ENCODE data around the gene GALNT18.

The GALNT18 gene

GRCh38 chr11:11351042-11351586, 270.7 kb downstream of the GALNT18 start:
- no peak for DNase-seq (ENCODE audit: low read depth in 2 of 2)

GRCh38 chr11:11349870-11350337, 271.9 kb downstream of the GALNT18 start:
- peak; percentile 80 to 84 for DNase-seq (ENCODE audit: low read depth in 2 of 2)

GRCh38 chr11:11349106-11349825, 272.5 kb downstream of the GALNT18 start:
- no peak for DNase-seq (ENCODE audit: low read depth in 2 of 2)

- DNase-seq (ENCODE audit: low read depth in 2 of 2), result no peak
Observed at GRCh38 chr11:11348303-11348702, 273.5 kb downstream of the GALNT18 start.

GRCh38 chr11:11347592-11347991, 274.2 kb downstream of the GALNT18 start:
- DNase-seq (ENCODE audit: low read depth in 2 of 2), result no peak

GRCh38 chr11:11346303-11346702, 275.5 kb downstream of the GALNT18 start:
- DNase-seq (ENCODE audit: low read depth in 2 of 2), result no peak

- no peak for DNase-seq (ENCODE audit: low read depth in 2 of 2)
Observed at GRCh38 chr11:11345099-11345498, 276.7 kb downstream of the GALNT18 start.

- DNase-seq (ENCODE audit: low read depth in 2 of 2), result no peak
Observed at GRCh38 chr11:11344045-11344444, 277.8 kb downstream of the GALNT18 start.

GRCh38 chr11:11338304-11338703, 283.5 kb downstream of the GALNT18 start:
- DNase-seq (ENCODE audit: low read depth in 2 of 2), result no peak

GRCh38 chr11:11336664-11337063, 285.1 kb downstream of the GALNT18 start:
- DNase-seq (ENCODE audit: low read depth in 2 of 2), result no peak

GRCh38 chr11:11335043-11335442, 286.8 kb downstream of the GALNT18 start:
- no peak for DNase-seq (ENCODE audit: low read depth in 2 of 2)

GRCh38 chr11:11334607-11335006, 287.2 kb downstream of the GALNT18 start:
- DNase-seq (ENCODE audit: low read depth in 2 of 2), result no peak

GRCh38 chr11:11332141-11332710, 289.6 kb downstream of the GALNT18 start:
- DNase-seq (ENCODE audit: low read depth in 2 of 2), result no peak

GRCh38 chr11:11329062-11329806, 292.6 kb downstream of the GALNT18 start:
- DNase-seq (ENCODE audit: low read depth in 2 of 2), result no peak

- no peak for DNase-seq (ENCODE audit: low read depth in 2 of 2)
Observed at GRCh38 chr11:11324090-11324489, 297.7 kb downstream of the GALNT18 start.

- no peak for DNase-seq (ENCODE audit: low read depth in 2 of 2)
Observed at GRCh38 chr11:11322101-11322500, 299.7 kb downstream of the GALNT18 start.

GRCh38 chr11:11320825-11321224, 301.0 kb downstream of the GALNT18 start:
- no peak for DNase-seq (ENCODE audit: low read depth in 2 of 2)

GRCh38 chr11:11318961-11319360, 302.8 kb downstream of the GALNT18 start:
- DNase-seq (ENCODE audit: low read depth in 2 of 2), result no peak

- DNase-seq (ENCODE audit: low read depth in 2 of 2), result no peak
Observed at GRCh38 chr11:11318461-11318860, 303.3 kb downstream of the GALNT18 start.

GRCh38 chr11:11316651-11317230, 305.1 kb downstream of the GALNT18 start:
- no peak for DNase-seq (ENCODE audit: low read depth in 2 of 2)

GRCh38 chr11:11313902-11314692, 307.7 kb downstream of the GALNT18 start:
- no peak for DNase-seq (ENCODE audit: low read depth in 2 of 2)
